Activated T-cell treated with anti-CD3 and anti-CD28 coated beads for 4 hours (primary cell): Measurements from ENCODE around the gene CYP24A1.
"Not testable (repeated sequence)": the region's sequence is repeated elsewhere in the genome, so short reads cannot be mapped to it uniquely, and the experiment has no call there.

Experiments
- DNase-seq: peaks from one replicate; pipeline ENCODE4 v3.0.0-alpha.2; 2020

Gene CYP24A1

DNA sequence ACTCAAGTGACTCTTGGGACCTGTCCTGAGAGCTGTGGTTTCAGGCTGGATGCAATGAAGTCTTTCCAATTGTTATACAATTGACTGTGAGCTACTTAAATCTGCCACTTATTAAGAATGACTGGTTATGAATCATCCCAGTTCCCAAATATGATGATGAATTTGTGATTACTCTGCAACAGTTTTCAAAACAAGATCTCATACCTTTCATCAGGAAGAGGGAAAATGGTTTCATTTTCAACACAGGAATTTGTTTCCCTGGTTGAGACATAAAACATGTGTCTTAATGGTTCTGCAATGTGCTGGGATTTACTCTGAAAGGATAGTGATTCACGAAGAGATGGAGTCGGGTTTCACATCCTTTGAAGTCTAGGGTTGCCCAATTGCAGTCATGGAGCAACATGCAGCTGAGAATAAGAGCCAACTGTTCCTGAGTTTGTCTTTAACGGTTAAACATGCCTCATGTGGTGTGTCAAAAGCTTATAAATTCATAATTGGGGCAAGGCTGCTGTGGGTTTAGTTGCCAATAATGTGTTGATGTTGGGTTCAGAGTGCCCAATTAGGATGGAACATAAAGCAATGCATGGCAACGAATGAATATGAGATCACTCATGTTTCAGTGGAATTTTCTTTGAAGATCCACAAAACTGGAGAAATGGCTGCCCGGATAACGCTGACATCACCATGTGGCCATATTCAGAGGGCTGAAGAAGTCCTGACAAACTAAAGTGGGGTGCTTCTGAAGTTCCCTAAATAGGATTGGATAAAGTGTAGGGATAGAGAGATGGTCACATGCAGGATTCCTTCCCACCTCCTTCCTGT lies 41.0 kb downstream of the CYP24A1 start:
- DNase-seq: no peak

DNA sequence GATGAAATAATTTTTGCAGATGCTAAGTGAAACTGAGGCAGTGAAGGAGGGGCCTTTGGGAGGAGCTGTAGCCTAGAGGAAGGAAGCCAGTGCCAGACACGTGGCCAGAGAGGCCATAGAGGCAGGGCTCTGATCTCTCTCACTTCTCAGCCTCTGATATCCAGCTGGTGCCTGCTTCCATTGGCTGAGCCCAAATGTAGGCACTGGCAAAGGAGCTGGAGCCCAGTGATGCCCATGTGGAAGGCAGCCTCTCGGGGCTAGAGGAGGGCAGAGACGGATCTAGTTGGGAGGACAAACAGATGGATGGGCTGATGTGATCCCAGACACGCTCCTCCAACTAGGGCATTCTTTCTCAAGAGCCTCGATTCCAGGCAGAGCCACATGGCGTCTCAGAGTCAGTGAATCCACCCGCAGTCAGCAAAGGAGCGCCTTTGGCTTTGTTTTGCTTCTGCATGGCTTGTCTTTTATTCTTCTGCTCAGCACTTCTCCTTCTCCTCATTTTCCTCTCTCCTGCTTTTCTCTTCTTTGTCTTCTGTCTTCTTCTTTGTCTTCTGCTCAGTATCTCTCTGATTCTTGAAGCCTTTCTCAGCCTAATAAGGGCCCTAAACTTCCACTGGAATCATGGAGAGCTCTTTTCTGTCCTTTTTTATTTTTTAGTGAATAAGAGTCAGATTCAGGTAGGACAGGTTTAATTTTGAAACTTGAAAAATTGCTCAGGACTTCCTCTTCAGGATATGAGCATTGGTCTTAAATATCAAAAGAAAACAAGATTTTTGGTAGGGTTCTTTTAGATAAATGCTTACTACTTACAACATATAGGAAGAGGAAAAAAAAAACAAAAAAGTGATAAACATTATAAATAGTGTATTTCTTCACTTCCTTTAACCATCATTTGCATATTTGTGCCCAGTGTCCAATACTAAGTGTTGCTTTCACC lies 41.8 kb downstream of the CYP24A1 start:
- DNase-seq: no peak

DNA sequence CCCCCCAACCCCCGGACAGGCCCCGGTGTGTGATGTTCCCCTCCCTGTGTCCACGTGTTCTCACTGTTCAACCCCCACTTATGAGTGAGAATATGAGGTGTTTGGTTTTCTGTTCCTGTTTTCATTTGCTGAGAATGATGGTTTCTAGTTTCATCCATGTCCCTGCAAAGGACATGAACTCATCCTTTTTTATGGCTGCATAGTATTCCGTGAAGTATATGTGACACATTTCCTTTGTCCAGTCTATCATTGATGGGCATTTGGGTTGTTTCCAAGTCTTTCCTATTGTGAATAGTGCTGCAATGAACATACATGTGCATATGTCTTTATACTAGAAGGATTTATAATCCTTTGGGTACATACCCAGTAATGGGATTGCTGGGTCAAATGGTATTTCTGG lies 42.7 kb downstream of the CYP24A1 start:
- not testable (repeated sequence) for DNase-seq

DNA sequence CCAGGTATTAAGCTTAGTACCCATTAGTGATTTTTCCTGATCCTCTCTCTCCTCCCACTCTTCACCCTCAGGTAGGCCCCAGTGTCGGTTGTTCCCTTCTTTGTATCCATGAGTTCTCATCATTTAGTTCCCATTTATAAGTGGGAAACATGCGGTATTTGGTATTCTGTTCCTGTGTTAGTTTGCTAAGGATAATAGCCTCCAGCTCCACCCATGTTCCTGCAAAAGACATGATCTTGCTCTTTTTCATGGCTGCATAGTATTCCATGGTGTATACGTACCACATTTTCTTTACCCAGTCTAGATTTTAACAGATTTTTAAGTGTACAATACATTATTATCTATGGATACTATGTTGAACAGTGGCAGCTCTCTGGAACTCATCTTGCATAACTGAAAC lies 44.4 kb downstream of the CYP24A1 start:
- DNase-seq: no peak

DNA sequence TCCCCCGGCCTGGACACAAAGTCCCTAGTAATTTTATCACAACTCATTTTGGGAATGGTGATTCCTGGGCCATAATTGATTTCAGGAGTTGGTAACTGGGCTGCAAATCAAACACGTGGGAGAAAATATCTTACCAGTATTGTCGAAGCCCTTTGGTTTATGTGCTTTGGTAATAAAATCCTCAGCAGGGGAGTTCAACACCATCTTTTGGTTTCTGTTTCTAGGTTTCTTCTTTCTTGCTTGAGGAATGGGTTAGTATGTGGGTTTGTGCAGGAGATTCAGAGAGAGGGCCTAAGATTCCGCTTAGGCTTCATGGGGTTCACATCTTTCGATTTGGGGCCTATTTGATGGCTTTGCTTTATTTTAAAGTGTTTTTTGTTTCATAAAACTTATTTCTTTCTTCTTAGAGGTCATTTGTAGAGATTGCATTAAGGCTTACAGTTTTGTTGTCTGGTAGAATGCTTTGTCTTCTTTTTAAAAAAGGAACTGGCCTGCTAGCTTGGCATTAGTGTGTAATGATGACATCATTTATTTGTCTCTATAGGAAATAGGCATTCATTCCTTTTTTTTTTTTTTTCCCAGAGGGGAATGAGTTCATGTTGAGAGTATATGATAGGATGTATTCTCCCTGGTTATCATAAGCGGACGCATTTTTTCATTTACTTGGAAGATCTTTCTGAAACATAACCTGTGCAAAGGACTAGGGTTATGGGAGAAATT lies 45.8 kb downstream of the CYP24A1 start:
- no peak for DNase-seq

DNA sequence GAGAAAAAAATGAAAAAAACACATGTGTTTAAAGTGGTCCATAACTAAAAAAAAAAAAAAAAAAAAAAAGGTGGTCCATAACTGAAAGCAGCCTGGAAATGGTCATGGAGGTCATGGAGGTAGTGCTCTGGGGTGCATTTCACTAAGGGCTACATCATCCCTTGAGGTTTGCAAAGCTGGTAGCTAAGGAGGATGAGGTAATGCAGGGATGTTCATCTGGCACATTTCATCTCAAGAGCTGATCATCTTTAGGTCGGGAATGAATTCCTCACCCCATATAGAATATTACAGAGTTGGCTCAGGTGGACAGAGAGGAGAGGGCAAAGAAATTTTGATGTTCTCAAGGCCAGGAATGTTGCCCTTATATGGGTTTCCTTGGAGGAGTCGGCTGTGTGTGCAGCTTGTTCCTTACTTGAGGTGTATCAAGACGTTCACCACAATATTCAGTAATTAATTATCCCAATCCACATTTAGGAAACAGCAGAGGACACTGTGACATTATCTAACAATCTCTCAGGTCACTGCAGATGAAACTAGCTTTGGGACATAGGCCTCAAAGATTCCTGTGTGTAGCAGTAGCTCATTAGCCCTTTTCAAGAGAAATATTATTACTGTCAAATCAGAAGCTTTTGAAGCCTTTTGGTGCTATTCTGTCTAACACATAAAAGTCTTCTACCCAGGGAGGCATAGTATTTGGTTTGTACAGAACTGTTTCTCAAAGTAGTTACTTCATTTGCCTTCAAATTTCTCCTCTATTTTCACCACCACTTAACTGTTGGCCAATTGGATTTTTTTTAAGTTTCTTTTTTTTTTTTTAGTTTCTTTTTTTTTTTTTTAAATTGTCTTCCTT lies 46.8 kb downstream of the CYP24A1 start:
- DNase-seq: no peak

DNA sequence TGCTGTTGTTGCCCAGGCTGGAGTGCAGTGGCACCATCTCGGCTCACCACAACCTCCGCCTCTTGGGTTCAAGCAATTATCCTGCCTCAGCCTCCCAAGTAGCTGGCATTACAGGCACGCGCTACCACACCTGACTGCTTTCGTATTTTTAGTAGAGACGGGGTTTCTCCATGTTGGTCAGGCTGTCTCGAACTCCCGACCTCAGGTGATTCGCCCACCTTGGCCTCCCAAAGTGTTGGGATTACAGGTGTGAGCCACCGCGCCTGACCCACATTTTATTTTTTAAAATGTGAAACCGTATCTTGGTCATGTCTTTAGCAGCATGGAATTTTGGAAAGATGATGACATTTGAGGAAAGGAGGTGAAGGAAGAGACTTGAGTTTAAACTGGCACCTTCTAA lies 47.5 kb downstream of the CYP24A1 start:
- DNase-seq: not testable (repeated sequence)

DNA sequence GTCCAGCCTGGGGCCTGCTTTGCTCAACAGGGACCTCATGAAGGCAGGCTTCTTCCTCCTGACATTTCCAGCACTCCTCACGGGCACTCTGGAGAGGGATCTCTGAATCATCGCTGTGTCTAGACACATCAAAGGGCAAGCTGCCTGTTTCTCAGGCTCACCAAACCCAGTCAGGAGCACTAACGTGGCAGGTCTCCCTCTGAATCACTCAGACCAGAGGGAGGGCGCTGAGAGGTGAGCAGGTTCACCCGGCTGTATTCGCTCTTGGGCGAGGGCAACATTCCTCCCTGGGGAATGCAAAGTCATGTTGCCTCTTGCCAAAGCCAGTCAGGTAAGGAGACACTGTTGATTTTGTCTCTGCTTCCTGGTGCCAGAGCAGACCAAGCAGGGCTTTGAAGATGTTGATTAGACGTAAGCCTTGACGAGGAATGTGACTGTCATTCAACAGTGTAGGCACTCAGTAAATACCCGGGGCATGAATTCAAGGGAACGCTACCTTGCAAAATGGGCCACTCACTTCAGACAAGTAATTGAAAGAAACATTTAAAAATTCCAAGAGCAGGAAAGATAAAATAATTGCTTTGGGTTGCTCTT lies 50.1 kb downstream of the CYP24A1 start:
- no peak for DNase-seq

DNA sequence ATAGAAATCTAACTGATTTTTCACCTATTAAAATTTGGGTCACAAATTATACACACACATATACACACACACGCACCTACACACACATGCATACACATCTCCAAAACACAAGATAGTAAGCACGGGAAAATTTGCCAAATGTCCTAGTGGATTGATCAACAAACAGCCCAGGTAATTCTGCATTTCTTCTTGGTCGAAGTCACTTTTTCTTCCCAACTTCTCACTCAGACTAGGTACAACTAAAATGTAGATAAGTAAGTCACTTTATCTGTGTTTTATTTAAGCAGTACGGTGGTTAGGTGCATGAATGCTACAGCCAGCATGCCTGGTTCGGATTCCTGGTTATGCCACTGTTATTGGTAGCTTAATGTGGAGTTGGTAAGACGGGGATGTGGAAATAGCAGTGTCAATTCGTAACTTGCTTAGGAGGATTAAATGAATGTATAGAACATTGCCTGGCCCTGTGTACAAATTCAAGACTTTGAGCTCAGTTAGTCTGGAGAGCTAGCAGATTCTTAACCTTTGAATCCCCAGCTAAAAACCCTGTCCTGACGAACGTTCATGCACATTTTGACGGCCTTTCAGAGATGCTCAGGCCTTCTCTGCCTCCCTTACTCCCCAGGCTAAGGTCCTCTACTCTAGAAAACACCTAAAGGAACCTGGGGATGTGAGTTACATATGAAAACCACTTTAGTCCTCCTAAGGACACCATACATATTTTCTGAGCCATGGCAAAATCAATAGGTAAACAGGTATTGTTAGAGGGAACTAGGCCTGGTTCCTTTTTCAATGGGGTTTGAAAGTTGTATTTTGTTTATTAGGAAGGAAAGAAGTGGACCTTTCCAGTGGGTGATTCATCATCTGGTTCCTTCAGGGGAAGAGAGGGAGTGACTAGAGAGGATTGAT lies 50.9 kb downstream of the CYP24A1 start:
- DNase-seq: no peak

DNA sequence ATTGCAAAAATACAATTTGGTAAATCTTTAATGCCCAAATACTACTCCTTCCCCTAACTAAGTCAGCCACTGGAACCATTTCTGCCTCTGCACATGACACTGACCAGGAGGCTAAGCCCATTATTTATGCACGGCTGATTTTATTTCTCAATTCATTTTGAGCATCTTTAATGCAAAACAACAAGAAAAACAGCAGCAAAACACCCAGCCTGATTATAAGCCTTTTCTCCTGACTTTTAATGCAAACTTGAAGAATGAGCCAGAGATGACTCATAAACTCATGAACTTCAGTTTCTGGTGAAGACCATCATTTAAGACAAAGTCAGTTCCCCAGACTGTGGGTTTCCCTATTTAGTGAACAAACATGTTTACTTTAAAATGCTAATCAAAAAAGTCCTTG lies 51.6 kb downstream of the CYP24A1 start:
- DNase-seq: no peak

DNA sequence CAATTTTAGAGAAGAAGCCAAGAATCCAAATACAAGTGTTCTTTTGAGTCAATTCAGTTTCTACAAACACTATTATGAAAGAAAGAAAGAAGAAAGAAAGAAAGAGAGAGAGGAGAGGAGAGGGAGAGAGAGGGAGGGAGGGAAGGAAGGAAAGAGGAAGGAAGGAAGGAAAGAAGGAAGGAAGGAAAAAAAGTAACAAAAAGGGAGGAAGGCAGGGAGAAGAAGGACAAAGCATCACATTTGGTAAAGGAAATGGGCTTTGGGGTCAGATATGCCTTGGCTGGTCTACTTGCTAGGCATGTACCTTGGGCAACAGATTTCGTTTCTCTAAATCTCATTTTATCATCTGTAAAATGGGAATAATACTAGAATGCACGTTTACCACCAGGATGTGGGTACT lies 54.0 kb downstream of the CYP24A1 start:
- no peak for DNase-seq

DNA sequence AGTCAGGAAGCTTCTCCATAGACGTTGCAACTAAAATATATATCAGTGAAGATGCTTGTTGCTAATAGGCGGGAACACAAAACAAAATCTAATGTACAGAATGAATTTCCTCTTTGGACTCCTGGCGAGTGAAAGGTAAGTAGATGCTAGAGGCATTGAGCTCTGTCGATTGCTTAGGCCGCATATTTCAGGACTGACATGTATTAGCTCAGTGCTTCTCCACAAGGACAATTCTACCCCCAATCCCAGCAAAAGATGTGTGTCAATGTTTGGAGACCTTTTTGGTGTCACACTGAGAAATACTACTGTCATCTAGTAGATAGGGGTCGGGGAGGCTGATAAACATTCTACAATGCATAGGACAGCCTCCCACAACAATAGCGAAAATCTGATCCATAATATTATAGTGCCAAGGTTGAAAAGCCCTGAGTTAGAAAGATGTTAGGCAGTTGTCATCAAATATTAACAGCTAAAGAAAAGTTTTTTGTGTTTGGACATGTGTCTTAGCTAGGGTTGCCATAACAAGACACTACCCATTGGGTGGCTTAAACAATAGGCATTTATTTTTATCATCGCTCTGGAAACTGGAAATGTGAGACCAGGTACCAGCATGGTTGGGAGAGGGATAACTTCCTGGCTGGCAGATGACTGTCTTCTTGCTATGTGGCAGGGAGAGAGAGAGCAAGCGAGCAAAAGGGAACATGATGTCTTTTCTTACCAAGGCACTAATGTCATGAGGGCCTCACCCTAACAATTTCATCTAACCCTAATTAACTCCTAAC lies 55.4 kb downstream of the CYP24A1 start:
- DNase-seq: no peak

DNA sequence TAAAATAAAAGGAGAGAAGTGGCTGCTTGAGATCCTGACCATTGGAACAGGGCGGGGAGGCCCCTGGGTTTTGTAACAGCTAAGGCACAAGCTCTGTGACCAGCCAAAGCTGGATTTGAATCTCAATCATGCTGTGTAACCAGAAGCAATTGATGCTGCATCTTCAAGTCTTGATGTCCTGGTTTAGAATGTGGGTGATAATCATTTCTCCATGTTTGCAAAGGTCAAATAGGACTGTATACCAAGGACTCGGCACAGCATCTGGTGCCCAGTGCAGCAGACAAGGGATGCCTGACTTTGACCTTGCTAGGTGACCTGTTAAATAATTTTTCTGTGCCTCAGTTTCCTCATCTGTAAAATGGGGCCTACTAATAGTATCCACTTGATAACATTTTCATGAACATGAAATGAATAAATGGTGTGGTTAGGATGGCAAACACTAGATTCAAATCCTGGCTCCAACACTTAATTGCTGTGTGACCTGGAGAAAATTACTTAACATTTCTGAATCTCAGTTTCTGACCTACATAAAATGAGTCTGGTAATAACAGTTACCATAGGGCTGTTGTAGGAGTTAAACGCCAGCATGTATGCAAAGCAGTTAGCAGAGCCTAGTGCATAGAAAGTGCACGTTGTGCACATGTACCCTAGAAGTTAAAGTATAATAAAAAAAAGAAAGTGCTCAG lies 57.1 kb downstream of the CYP24A1 start:
- no peak for DNase-seq

DNA sequence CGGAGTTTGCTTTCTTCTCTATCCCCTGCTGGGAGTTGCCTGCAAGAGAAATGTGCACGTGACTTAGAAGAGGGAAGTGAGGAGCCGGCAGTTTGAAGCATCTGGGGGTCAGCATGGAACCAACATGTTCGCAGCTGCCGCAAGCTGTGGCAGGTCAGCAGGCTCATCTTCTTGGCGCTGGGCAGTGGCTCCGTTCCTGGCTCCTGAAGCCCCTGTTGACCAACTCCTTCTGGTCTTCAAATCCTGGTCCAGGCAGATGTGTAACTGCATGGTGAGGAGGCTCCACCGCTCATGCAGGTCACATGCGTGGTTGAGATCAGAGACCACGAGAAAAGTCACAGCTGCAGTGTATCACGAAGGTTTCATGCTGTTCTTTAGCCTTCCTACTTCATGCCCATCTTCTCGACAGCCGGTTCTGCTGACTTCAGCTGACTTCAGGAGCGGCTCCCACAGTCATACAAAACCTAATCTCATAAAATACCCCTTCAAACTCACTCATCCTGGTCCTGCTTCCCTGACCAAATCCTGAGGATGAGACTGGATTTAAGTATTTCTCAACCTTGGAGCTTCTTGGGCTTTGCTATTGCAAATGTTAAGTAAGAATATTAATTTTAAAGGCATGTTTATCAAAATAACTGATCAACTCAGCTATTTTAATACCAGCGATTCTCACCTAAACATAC lies 58.5 kb downstream of the CYP24A1 start:
- DNase-seq: no peak

DNA sequence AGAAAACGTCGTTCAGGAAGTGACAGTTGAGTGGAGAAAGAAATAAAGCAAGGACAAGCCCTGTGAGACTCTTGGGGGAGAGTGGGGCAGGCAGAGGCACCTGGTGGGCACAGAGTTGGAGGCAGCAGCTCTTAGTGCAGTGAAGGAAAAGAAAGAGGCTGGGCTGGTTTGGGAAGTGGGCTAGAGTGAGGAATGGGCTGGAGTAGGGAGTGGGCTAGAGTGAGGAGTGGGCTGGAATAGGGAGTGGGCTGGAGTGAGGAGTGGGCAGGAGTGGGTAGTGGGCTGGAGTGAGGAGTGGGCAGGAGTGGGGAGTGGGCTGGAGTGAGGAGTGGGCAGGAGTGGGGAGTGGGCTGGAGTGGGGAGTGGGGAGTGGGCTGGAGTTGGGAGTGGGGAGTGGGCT lies 59.7 kb downstream of the CYP24A1 start:
- DNase-seq: no peak

DNA sequence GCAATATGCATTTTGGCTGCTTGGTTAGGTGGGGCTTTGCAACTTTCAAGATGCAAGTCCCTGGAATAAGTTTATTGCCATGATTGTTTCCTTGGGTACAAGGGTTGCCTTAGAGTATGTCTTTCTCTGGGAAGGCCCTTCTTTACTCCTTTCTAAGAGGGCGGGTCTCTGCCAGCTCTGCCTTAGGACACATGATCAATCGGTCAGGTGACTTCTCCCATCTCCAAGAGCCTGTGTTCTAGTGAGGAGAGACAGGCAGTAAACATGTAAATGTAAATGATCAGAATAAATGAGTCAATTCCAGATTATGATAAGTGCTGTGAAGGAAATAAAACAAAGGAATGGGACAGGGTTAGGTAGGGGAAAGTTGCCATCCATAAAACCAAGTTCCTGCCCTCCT lies 60.2 kb downstream of the CYP24A1 start:
- no peak for DNase-seq

DNA sequence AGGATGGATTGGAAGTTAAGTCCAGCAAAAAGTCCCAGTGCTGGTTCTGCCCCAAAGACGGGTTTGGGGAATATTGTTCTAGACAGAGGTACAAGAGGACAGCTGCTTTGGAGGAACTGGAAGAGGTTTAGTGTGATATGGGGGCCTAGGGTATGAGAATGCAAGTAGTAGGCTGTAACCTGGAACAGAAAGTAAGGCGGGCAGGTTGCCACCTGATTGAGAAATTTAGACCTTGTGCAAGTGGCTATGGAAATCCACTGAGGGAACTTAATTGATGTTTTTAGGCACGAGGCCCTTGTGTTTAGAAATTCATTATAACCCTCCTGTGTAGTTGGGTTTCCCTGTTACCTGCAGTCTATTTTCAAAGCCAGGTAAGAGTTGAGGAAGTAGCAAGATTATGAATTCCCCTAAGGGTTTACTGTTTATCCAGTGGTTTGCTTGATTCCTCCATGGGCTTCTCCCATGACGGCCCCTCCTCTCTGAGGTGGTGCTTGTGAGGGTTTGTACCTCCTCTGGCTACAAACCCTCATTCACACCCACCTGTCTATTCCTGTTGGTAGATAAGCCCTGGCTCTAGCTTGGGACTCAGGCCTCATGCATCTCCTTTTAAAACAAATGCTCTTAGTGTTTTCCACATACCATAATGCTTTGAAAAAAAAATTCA lies 61.4 kb downstream of the CYP24A1 start:
- DNase-seq: no peak

DNA sequence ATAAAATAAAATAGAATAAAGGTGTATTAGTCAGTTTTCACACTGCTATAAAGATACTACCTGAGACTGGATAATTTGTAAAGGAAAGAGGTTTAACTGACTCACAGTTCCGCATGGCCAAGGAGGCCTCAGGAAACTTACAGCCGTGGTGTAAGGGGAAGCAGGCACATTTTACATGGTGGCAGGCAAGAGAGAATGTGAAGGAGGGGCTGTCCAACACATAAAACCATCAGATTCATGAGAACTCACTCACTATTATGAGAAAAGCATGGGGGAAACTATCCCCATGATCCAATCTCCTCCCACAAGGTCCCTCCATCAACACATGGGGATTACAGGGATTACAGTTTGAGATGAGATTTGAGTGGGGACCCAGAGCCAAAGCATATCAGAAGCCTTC lies 62.3 kb downstream of the CYP24A1 start:
- DNase-seq: no peak
